H1 (cell line): ENCODE results near the gene VWA3B. TPM values are rescaled to one million over a fixed set of nuclear protein-coding genes. Genes with fewer than 3 reads are reported as not detected.

ENCODE experiments used
- CTCF ChIA-PET: fragments of 300-600 bp; sonication (Branson Sonifier 250); formaldehyde crosslinking; loops from one replicate; lab custom pipeline; 2021; ENCODE audit not compliant: partially characterized antibody; lab: Charles Lee
- POLR2A ChIA-PET: fragments of 300-600 bp; sonication (Branson Sonifier 250); formaldehyde crosslinking; loops from one replicate; lab custom pipeline; 2021; ENCODE audit warnings: inconsistent platforms; ENCODE audit not compliant: partially characterized antibody; lab: Charles Lee
- DNase-seq, 2 experiments: peaks; one replicate each; pipeline versions ENCODE4 v3.0.0 to v3.0.0-alpha.2; 2010 to 2022; ENCODE audit warnings: low spot score in 2 of 2, low read depth in 1 of 2, mixed read lengths in 1 of 2
- FAIRE-seq: peaks from 2 replicates; lab custom pipeline; 2011; peaks lifted over from hg19 to GRCh38; lab: Jason Lieb, UNC
- H2AFZ ChIP-seq: 2 replicates; pipeline ENCODE4 v1.8.1; 2012; ENCODE audit warnings: low read length, inconsistent platforms
- H2AK5ac ChIP-seq: 2 replicates; pipeline ENCODE4 v1.6.1; 2013; ENCODE audit warnings: low read depth, low read length
- H2BK120ac ChIP-seq: replicated peaks from 2 replicates; pipeline ENCODE3; 2013; ENCODE audit warnings: low read depth, low read length, inconsistent platforms
- H2BK12ac ChIP-seq: 2 replicates; pipeline ENCODE4 v1.6.1; 2013; ENCODE audit warnings: low read depth, low read length
- H2BK15ac ChIP-seq: 2 replicates; pipeline ENCODE4 v1.6.1; 2013; ENCODE audit warnings: low read length
- H2BK20ac ChIP-seq: 2 replicates; pipeline ENCODE4 v1.6.1; 2013; ENCODE audit warnings: low read length
- H2BK5ac ChIP-seq: 2 replicates; pipeline ENCODE4 v1.6.1; 2013; ENCODE audit warnings: low read depth, low read length
- H3K14ac ChIP-seq: 2 replicates; pipeline ENCODE4 v1.6.1; 2013; ENCODE audit warnings: inconsistent platforms; ENCODE audit not compliant: insufficient read length
- H3K18ac ChIP-seq: 2 replicates; pipeline ENCODE4 v1.6.1; 2013; ENCODE audit warnings: low read length; ENCODE audit errors: extremely low read depth
- H3K23ac ChIP-seq: 2 replicates; pipeline ENCODE4 v1.6.1; 2013; ENCODE audit warnings: inconsistent platforms; ENCODE audit not compliant: insufficient read length
- H3K23me2 ChIP-seq: 2 replicates; pipeline ENCODE4 v1.6.1; 2013; ENCODE audit warnings: low read depth, low read length
- H3K27ac ChIP-seq: 2 replicates; pipeline ENCODE4 v1.6.1; 2011; ENCODE audit warnings: low read depth, low read length, inconsistent platforms
- H3K27me3 ChIP-seq, 4 experiments: replicated peaks in 1 of 4; 1 replicate in 1 of 4; 2 replicates in 3 of 4; pipeline versions ENCODE4 v1.6.1 to v1.8.1; 2011 to 2013; ENCODE audit warnings: low read length in 3 of 4, mild to moderate bottlenecking in 3 of 4, inconsistent platforms in 2 of 4, mixed read lengths in 2 of 4, moderate library complexity in 1 of 4; ENCODE audit not compliant: control insufficient read depth in 3 of 4, insufficient read depth in 3 of 4; ENCODE audit errors: extremely low read depth in 1 of 4
- H3K36me3 ChIP-seq, 4 experiments: 2 replicates each; pipeline versions ENCODE4 v1.6.1 to v1.8.1; 2011 to 2013; ENCODE audit warnings: mild to moderate bottlenecking in 4 of 4, low read length in 3 of 4, moderate library complexity in 2 of 4, control low read depth in 1 of 4, inconsistent platforms in 1 of 4; ENCODE audit not compliant: insufficient read depth in 4 of 4, control insufficient read depth in 2 of 4
- H3K4ac ChIP-seq: replicated peaks from 2 replicates; pipeline ENCODE3; 2013; ENCODE audit warnings: low read length, low read depth, mixed read lengths, inconsistent platforms; ENCODE audit not compliant: insufficient read length
- H3K4me1 ChIP-seq, 4 experiments: replicated peaks in 1 of 4; 1 replicate in 1 of 4; 2 replicates in 3 of 4; pipeline versions ENCODE4 v1.6.1 to v1.8.1; 2011 to 2013; ENCODE audit warnings: low read length in 3 of 4, inconsistent platforms in 2 of 4, mixed read lengths in 1 of 4; ENCODE audit not compliant: insufficient read depth in 4 of 4, control insufficient read depth in 3 of 4
- H3K4me2 ChIP-seq, 2 experiments: 2 replicates each; pipeline versions ENCODE4 v1.6.1 to v1.8.1; 2011 to 2013; ENCODE audit warnings: low read depth in 2 of 2, low read length in 2 of 2, control low read depth in 1 of 2, inconsistent platforms in 1 of 2, mild to moderate bottlenecking in 1 of 2; ENCODE audit not compliant: insufficient read depth in 1 of 2
- H3K4me3 ChIP-seq, 4 experiments: fragments of 200-600, 300-600 bp in 1 of 4; sonication (generic), shearing (Covaris generic), sonication (Bioruptor Twin) in 1 of 4; 2 replicates each; pipeline versions ENCODE4 v1.5.1 to v1.8.1; 2011 to 2016; ENCODE audit warnings: low read length in 4 of 4, low read depth in 3 of 4, control low read depth in 2 of 4, inconsistent platforms in 2 of 4, mild to moderate bottlenecking in 2 of 4, mixed read lengths in 1 of 4, moderate library complexity in 1 of 4; ENCODE audit not compliant: insufficient read depth in 2 of 4; ENCODE audit errors: extremely low read depth in 1 of 4
- H3K56ac ChIP-seq: replicated peaks from 2 replicates; pipeline ENCODE3; 2013; ENCODE audit warnings: low read depth, mild to moderate bottlenecking, mixed read lengths, low read length, inconsistent platforms; ENCODE audit not compliant: insufficient read length
- H3K79me1 ChIP-seq: 2 replicates; pipeline ENCODE4 v1.6.1; 2013; ENCODE audit warnings: low read depth, low read length, control low read depth
- H3K79me2 ChIP-seq, 2 experiments: 2 replicates each; pipeline versions ENCODE4 v1.6.1 to v1.8.1; 2012 to 2013; ENCODE audit warnings: low read length in 2 of 2, mild to moderate bottlenecking in 2 of 2, inconsistent platforms in 1 of 2; ENCODE audit not compliant: insufficient read depth in 2 of 2, control insufficient read depth in 1 of 2
- H3K9ac ChIP-seq, 4 experiments: replicated peaks in 1 of 4; 1 replicate in 1 of 4; 2 replicates in 3 of 4; pipeline versions ENCODE4 v1.6.1 to v1.8.1; 2011 to 2013; ENCODE audit warnings: low read depth in 3 of 4, low read length in 3 of 4, control low read depth in 2 of 4, mild to moderate bottlenecking in 2 of 4, moderate library complexity in 2 of 4, inconsistent platforms in 1 of 4; ENCODE audit errors: extremely low read depth in 1 of 4
- H3K9me3 ChIP-seq, 2 experiments: 2 replicates each; pipeline versions ENCODE4 v1.6.1 to v1.8.1; 2012 to 2013; ENCODE audit warnings: mild to moderate bottlenecking in 2 of 2, moderate library complexity in 2 of 2, control low read depth in 1 of 2, inconsistent platforms in 1 of 2, low read depth in 1 of 2, low read length in 1 of 2, mixed read lengths in 1 of 2; ENCODE audit not compliant: insufficient read depth in 2 of 2
- H4K20me1 ChIP-seq, 2 experiments: replicated peaks in 1 of 2; 2 replicates each; pipeline versions ENCODE3 to v1.8.1; 2011 to 2013; ENCODE audit warnings: inconsistent platforms in 2 of 2, low read length in 2 of 2, mild to moderate bottlenecking in 1 of 2; ENCODE audit not compliant: insufficient read depth in 2 of 2, control insufficient read depth in 1 of 2
- H4K5ac ChIP-seq: 2 replicates; pipeline ENCODE4 v1.6.1; 2013; ENCODE audit warnings: low read length, low read depth, mixed read lengths, inconsistent platforms; ENCODE audit not compliant: insufficient read length
- H4K8ac ChIP-seq: 2 replicates; pipeline ENCODE4 v1.8.0; 2013; ENCODE audit warnings: mild to moderate bottlenecking, moderate library complexity, low read length, inconsistent platforms; ENCODE audit not compliant: insufficient read depth; ENCODE audit errors: extremely low read depth
- H4K91ac ChIP-seq: replicated peaks from 2 replicates; pipeline ENCODE3; 2013; ENCODE audit warnings: low read length, mixed read lengths, inconsistent platforms; ENCODE audit not compliant: insufficient read length
- BACH1 ChIP-seq: IDR thresholded peaks from 2 replicates; pipeline ENCODE4 v1.6.1; 2012; ENCODE audit warnings: low read length, improper control_type of control experiment
- CBX8 ChIP-seq: fragments of 300-800, 300-1000 bp; sonication (generic); IDR thresholded peaks from 2 replicates; pipeline ENCODE4 v1.7.1; 2016; ENCODE audit warnings: low read depth, low read length, borderline replicate concordance
- CREB1 ChIP-seq: IDR thresholded peaks from 2 replicates; pipeline ENCODE4 v1.6.1; 2012; ENCODE audit warnings: inconsistent platforms
- KDM5A ChIP-seq: fragments of 200-600 bp; IDR thresholded peaks from 2 replicates; pipeline ENCODE4 v1.7.1; 2012; ENCODE audit warnings: mild to moderate bottlenecking, low read length, inconsistent platforms, mixed read lengths
- POLR2A ChIP-seq, 2 experiments: IDR thresholded peaks; 1 replicate in 1 of 2; 2 replicates in 1 of 2; pipeline ENCODE4 v1.6.1; 2011; ENCODE audit warnings: low read depth in 2 of 2, low read length in 2 of 2, mild to moderate bottlenecking in 2 of 2; ENCODE audit errors: control extremely low read depth in 1 of 2
- RXRA ChIP-seq: IDR thresholded peaks from 2 replicates; pipeline ENCODE4 v1.6.1; 2011; ENCODE audit warnings: low read depth, mild to moderate bottlenecking, low read length, moderate library complexity; ENCODE audit not compliant: insufficient read depth
- SIRT6 ChIP-seq: IDR thresholded peaks from one replicate; pipeline ENCODE4 v1.7.1; 2012; ENCODE audit warnings: low read length, inconsistent platforms
- TCF12 ChIP-seq: IDR thresholded peaks from 2 replicates; pipeline ENCODE4 v1.6.1; 2011; ENCODE audit warnings: low read depth, mild to moderate bottlenecking, low read length
- WGBS, 2 experiments: shearing (Covaris generic) in 1 of 2; methylation state at CpG; one replicate each; pipeline versions ENCODE4 v1.1.6 to v1.1.7; 2013 to 2015; ENCODE audit warnings: low lambda C conversion rate in 2 of 2, mixed read lengths in 2 of 2, inconsistent platforms in 1 of 2, low coverage in 1 of 2, missing lambda C conversion rate in 1 of 2; ENCODE audit not compliant: insufficient replicate concordance in 2 of 2, insufficient coverage in 1 of 2, insufficient read length in 1 of 2; ENCODE audit errors: extremely low coverage in 1 of 2, missing lambda C conversion rate in 1 of 2; 5-methylcytosine and 5-hydroxymethylcytosine counted together
- polyA plus RNA-seq, 7 experiments: library from polyadenylated mRNA; depleted of rRNA in 3 of 7; stranded (reverse) in 5 of 7; unstranded in 2 of 7; fragments of >200 nt in 5 of 7; fragments of 200-250 nt in 2 of 7; gene quantifications; 1 replicate in 5 of 7; 2 replicates in 1 of 7; 4 replicates in 1 of 7; pipeline versions ENCODE4 v1.2.1 to v1.2.3, GENCODE V29; 2011 to 2013; ENCODE audit warnings: missing spikeins in 2 of 7, mixed read lengths in 2 of 7
- total RNA-seq: library from RNA; stranded (reverse); fragmentation: NEBNext Ultra II Directional; extraction: Animal tissue kit (Norgen Biotek cat#: 25700); gene quantifications from 2 replicates; pipeline ENCODE4 v1.2.1, GENCODE V29; 2021
- TF ChIP-seq, protein P1 (sequence below): IDR thresholded peaks from 2 replicates; pipeline ENCODE4 v1.6.1; 2012; ENCODE audit warnings: inconsistent platforms
- TF ChIP-seq, protein P2 (sequence below), 3 experiments: IDR thresholded peaks; 1 replicate in 2 of 3; 2 replicates in 1 of 3; pipeline versions ENCODE4 v1.5.1 to v1.6.1; 2011; ENCODE audit warnings: low read length in 3 of 3, mild to moderate bottlenecking in 3 of 3, inconsistent platforms in 2 of 3, low read depth in 1 of 3, moderate library complexity in 1 of 3; ENCODE audit not compliant: insufficient read depth in 1 of 3; ENCODE audit errors: control extremely low read depth in 1 of 3

The VWA3B gene
- total and polyA plus RNA-seq, 2 of the 8 experiments (the other 6 are each of a cell fraction or from before 2014, with no cell fraction given), result not detected

DNA sequence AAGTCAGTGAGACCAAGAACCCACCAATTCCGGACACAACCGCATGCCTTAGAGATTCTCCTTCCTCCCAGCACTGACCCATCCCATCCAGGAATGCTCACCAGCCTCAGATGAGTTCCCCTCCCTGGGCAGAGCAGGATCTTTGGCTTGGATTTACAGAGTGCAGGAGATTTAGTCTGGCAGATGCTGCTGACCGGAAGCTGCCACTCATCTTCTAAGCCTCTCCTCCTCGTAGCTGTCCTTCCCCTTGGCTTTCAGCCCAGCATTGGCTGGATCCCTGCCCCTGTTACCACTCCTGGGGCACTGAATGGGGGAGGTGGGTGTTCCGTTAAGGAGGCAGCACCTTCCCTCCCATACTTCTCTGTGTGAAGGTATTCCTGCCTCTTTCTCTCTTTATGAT, 53.2 kb downstream of the VWA3B start:
- 94% methylated on average over 5 of the region's 5 CpGs; no CpG with 5 or more reads in 1 of the 2 experiments for WGBS, 2 experiments
- no peak overlapping the region for H3K14ac ChIP-seq
- no peak overlapping the region for H3K23ac ChIP-seq
- DNase-seq (no peak), FAIRE-seq (no peak)
- H2BK20ac ChIP-seq, result no peak overlapping the region
- H3K9ac ChIP-seq, result no peak overlapping the region
- H3K4ac ChIP-seq, result no peak overlapping the region
- H3K27ac ChIP-seq, result no peak overlapping the region
- POLR2A ChIA-PET, result no interaction called here
- H2AK5ac ChIP-seq, result no peak overlapping the region
- H2BK5ac ChIP-seq, result no peak overlapping the region
- no peaks in the 10 kb centered on the region for H3K23me2 ChIP-seq
- H3K79me2 ChIP-seq, result no peaks in the 10 kb centered on the region
- no peak overlapping the region for H4K5ac ChIP-seq
- no peak overlapping the region for H3K18ac ChIP-seq
- H4K20me1 ChIP-seq, result no peaks in the 10 kb centered on the region
- H3K4me1 ChIP-seq, result no peaks in the 10 kb centered on the region
- H2BK120ac ChIP-seq, result no peak overlapping the region
- H4K91ac ChIP-seq, result no peak overlapping the region
- H3K36me3 ChIP-seq, result no peaks in the 10 kb centered on the region
- H3K4me2 ChIP-seq, result no peak overlapping the region
- TF ChIP-seq BACH1 (no peak), CBX8 (no peak), SIRT6 (no peak), CREB1 (no peak), KDM5A (no peak), POLR2A (IDR thresholded peaks at IDR 0.05; ENCODE audit: control extremely low read depth in 1 of 2, low read depth in 2 of 2, low read length in 2 of 2) (no peak), TCF12 (no peak), RXRA (no peak)
- TF ChIP-seq, protein P1, sequence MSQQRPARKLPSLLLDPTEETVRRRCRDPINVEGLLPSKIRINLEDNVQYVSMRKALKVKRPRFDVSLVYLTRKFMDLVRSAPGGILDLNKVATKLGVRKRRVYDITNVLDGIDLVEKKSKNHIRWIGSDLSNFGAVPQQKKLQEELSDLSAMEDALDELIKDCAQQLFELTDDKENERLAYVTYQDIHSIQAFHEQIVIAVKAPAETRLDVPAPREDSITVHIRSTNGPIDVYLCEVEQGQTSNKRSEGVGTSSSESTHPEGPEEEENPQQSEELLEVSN, result no peak
- TF ChIP-seq, protein P2, sequence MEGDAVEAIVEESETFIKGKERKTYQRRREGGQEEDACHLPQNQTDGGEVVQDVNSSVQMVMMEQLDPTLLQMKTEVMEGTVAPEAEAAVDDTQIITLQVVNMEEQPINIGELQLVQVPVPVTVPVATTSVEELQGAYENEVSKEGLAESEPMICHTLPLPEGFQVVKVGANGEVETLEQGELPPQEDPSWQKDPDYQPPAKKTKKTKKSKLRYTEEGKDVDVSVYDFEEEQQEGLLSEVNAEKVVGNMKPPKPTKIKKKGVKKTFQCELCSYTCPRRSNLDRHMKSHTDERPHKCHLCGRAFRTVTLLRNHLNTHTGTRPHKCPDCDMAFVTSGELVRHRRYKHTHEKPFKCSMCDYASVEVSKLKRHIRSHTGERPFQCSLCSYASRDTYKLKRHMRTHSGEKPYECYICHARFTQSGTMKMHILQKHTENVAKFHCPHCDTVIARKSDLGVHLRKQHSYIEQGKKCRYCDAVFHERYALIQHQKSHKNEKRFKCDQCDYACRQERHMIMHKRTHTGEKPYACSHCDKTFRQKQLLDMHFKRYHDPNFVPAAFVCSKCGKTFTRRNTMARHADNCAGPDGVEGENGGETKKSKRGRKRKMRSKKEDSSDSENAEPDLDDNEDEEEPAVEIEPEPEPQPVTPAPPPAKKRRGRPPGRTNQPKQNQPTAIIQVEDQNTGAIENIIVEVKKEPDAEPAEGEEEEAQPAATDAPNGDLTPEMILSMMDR (IDR thresholded peaks at IDR 0.05; ENCODE audit: control extremely low read depth in 1 of 3, insufficient read depth in 1 of 3, low read depth in 1 of 3, low read length in 3 of 3), result no peak
- TF ChIP-seq, all 59 proteins: peak for 0
- H2BK15ac ChIP-seq, result no peak overlapping the region
- H2BK12ac ChIP-seq, result no peak overlapping the region
- no peaks in the 10 kb centered on the region for H3K79me1 ChIP-seq
- no peak overlapping the region for H4K8ac ChIP-seq
- peaks cover 0 to 4% of the 10 kb centered on the region in 2 experiments; a peak in 1 of 4 replicates for H3K9me3 ChIP-seq
- no peak overlapping the region for H2AFZ ChIP-seq
- no peak overlapping the region for H3K4me3 ChIP-seq
- H3K27me3 ChIP-seq, result no peaks in the 10 kb centered on the region
- no peak overlapping the region for H3K56ac ChIP-seq
- CTCF ChIA-PET, result interaction anchor here (1.1 kb wide), 2 partner anchors 9 to 14 kb away, joined by 3 to 4 read pairs; no protein-coding TSS in a partner anchor
